Measurements from ENCODE around the gene NRG2. TPM values are rescaled to one million over a fixed set of nuclear protein-coding genes. Genes with fewer than 3 reads are reported as not detected.

NRG2 gene
- total and polyA plus RNA-seq, 12 donors = 1.8 to 16.7 (median 8.4) TPM

GRCh38 chr5:140014751-140015150 is 28.3 kb downstream of the NRG2 start:
- 92 to 100% (median 94%) methylated on average over 2 of the region's 2 CpGs for WGBS, 4 donors
- TF ChIP-seq CTCF (IDR thresholded peaks at IDR 0.05) (no peak), POLR2A (IDR thresholded peaks at IDR 0.05) (no peak)
- no peak overlapping the region for H3K27ac ChIP-seq
- H3K36me3 ChIP-seq (replicated peaks in 1 of 2) = no peaks in the 10 kb centered on the region
- no peak overlapping the region for H3K4me3 ChIP-seq
- no peak for DNase-seq
- peaks cover 20 to 22% of the 10 kb centered on the region in 2 donors for H3K4me1 ChIP-seq (replicated peaks in 1 of 2)
- intact Hi-C loops (cut with DNase I) = no loop called here
- H3K27me3 ChIP-seq = no peaks in the 10 kb centered on the region
- no peaks in the 10 kb centered on the region for H3K9me3 ChIP-seq (replicated peaks in 1 of 3)

GRCh38 chr5:140013536-140013935 is 29.6 kb downstream of the NRG2 start:
- H3K9me3 ChIP-seq (replicated peaks in 1 of 3) = no peaks in the 10 kb centered on the region
- no peak for DNase-seq
- TF ChIP-seq CTCF (IDR thresholded peaks at IDR 0.05) (no peak), POLR2A (IDR thresholded peaks at IDR 0.05) (no peak)
- H3K36me3 ChIP-seq (replicated peaks in 1 of 2) = no peaks in the 10 kb centered on the region
- H3K4me1 ChIP-seq (replicated peaks in 1 of 2) = peaks cover 13 to 14% of the 10 kb centered on the region in 2 donors
- no peaks in the 10 kb centered on the region for H3K27me3 ChIP-seq
- intact Hi-C loops (cut with DNase I) = no loop called here
- WGBS, 4 donors = 78 to 94% (median 85%) methylated on average over 1 of the region's 1 CpG
- no peak overlapping the region for H3K4me3 ChIP-seq
- H3K27ac ChIP-seq = no peak overlapping the region

GRCh38 chr5:140012443-140012842 is 30.7 kb downstream of the NRG2 start:
- H3K9me3 ChIP-seq (replicated peaks in 1 of 3) = no peaks in the 10 kb centered on the region
- DNase-seq = no peak
- WGBS, 4 donors = 85 to 95% (median 91%) methylated on average over 1 of the region's 1 CpG
- H3K4me1 ChIP-seq (replicated peaks in 1 of 2) = peaks cover 2 to 3% of the 10 kb centered on the region in 2 donors
- H3K27me3 ChIP-seq = no peaks in the 10 kb centered on the region
- intact Hi-C loops (cut with DNase I) = no loop called here
- H3K27ac ChIP-seq = no peak overlapping the region
- H3K36me3 ChIP-seq (replicated peaks in 1 of 2) = no peaks in the 10 kb centered on the region
- H3K4me3 ChIP-seq = no peak overlapping the region
- no peak for TF ChIP-seq POLR2A (IDR thresholded peaks at IDR 0.05)

- Histone ChIP-seq H3K27ac (no peak overlapping the region), H3K4me1 (replicated peaks in 1 of 2) (no peaks in the 10 kb centered on the region), H3K9me3 (replicated peaks in 1 of 3) (no peaks in the 10 kb centered on the region), H3K27me3 (no peaks in the 10 kb centered on the region), H3K36me3 (replicated peaks in 1 of 2) (no peaks in the 10 kb centered on the region), H3K4me3 (no peak overlapping the region)
- no peak for TF ChIP-seq CTCF (IDR thresholded peaks at IDR 0.05)
- TF ChIP-seq POLR2A (IDR thresholded peaks at IDR 0.05) = no peak
- DNase-seq = peak in 1 of 7 donors; percentile 20
- intact Hi-C loops (cut with DNase I) = no loop called here
- 81 to 89% (median 84%) methylated on average over 3 of the region's 3 CpGs for WGBS, 4 donors
Measured at GRCh38 chr5:140011297-140011802, 31.7 kb downstream of the NRG2 start.

GRCh38 chr5:140010798-140011197 is 32.3 kb downstream of the NRG2 start:
- H3K27ac ChIP-seq = no peak overlapping the region

More at GRCh38 chr5:140010798-140011197, 32.3 kb downstream of the NRG2 start:
- intact Hi-C loops (cut with DNase I) = no loop called here
- no peak for TF ChIP-seq CTCF (IDR thresholded peaks at IDR 0.05)
- TF ChIP-seq POLR2A (IDR thresholded peaks at IDR 0.05) = no peak
- WGBS, 4 donors = 89 to 98% (median 94%) methylated on average over 3 of the region's 3 CpGs
- DNase-seq = no peak
- Histone ChIP-seq H3K4me3 (no peak overlapping the region), H3K9me3 (replicated peaks in 1 of 3) (no peaks in the 10 kb centered on the region), H3K27me3 (no peaks in the 10 kb centered on the region), H3K4me1 (replicated peaks in 1 of 2) (no peaks in the 10 kb centered on the region), H3K36me3 (replicated peaks in 1 of 2) (no peaks in the 10 kb centered on the region)

Data from adrenal gland (tissue), 12 donors.